Spleen (tissue), 11 donors: ENCODE data around the gene ITFG2. TPM values are rescaled to one million over a fixed set of nuclear protein-coding genes. Genes with fewer than 3 reads are reported as not detected.
"Not testable (repeated sequence)": the region's sequence is repeated elsewhere in the genome, so short reads cannot be mapped to it uniquely, and the experiment has no call there.

ENCODE experiments used
- DNase-seq: peaks from one replicate; pipeline ENCODE4 v3.0.0-alpha.2; 2020
- H3K27ac ChIP-seq, 8 donors: fragments of 200-600 bp; sonication (generic) in 7 of 8; 1 replicate in 4 of 8; 2 replicates in 4 of 8; pipeline versions ENCODE4 v1.5.0 to v1.8.0; 2016 to 2021; ENCODE audit warnings: inconsistent platforms in 4 of 8, mild to moderate bottlenecking in 4 of 8, moderate library complexity in 1 of 8
- H3K27me3 ChIP-seq, 7 donors: fragments of 200-600 bp; sonication (generic) in 6 of 7; replicated peaks in 1 of 7; 1 replicate in 4 of 7; 2 replicates in 3 of 7; pipeline versions ENCODE4 v1.5.0 to v1.8.0; 2016 to 2021; ENCODE audit warnings: inconsistent platforms in 3 of 7, mild to moderate bottlenecking in 1 of 7
- H3K36me3 ChIP-seq, 6 donors: fragments of 200-600 bp; sonication (generic) in 5 of 6; 1 replicate in 4 of 6; 2 replicates in 2 of 6; pipeline versions ENCODE4 v1.5.0 to v1.8.0; 2016 to 2021; ENCODE audit warnings: inconsistent platforms in 2 of 6
- H3K4me1 ChIP-seq, 6 donors: fragments of 200-600 bp; sonication (generic) in 5 of 6; 1 replicate in 3 of 6; 2 replicates in 3 of 6; pipeline versions ENCODE4 v1.5.0 to v1.8.0; 2016 to 2021; ENCODE audit warnings: inconsistent platforms in 3 of 6
- H3K4me3 ChIP-seq, 8 donors: fragments of 200-600 bp; sonication (generic) in 7 of 8; 1 replicate in 4 of 8; 2 replicates in 4 of 8; pipeline versions ENCODE4 v1.5.0 to v1.8.0; 2016 to 2021; ENCODE audit warnings: inconsistent platforms in 4 of 8, mild to moderate bottlenecking in 4 of 8, moderate library complexity in 2 of 8
- H3K9me3 ChIP-seq, 8 donors: fragments of 200-600 bp; sonication (generic) in 7 of 8; 1 replicate in 4 of 8; 2 replicates in 4 of 8; pipeline versions ENCODE4 v1.5.0 to v1.8.0; 2016 to 2021; ENCODE audit warnings: inconsistent platforms in 4 of 8
- POLR2A ChIP-seq, 3 donors: fragments of 450-650 bp; IDR thresholded peaks; one replicate each; pipeline ENCODE4 v1.5.1; 2017; ENCODE audit warnings: antibody characterized with exemption in 3 of 3, mild to moderate bottlenecking in 1 of 3
- POLR2AphosphoS5 ChIP-seq, 3 donors: sonication (generic); formaldehyde crosslinking; IDR thresholded peaks; one replicate each; pipeline ENCODE4 v1.5.1; 2017; ENCODE audit warnings: antibody characterized with exemption in 3 of 3
- WGBS, 5 donors: extraction: QIAGEN DNeasy Blood & Tissue Kit in 3 of 5; methylation state at CpG; one replicate each; pipeline versions ENCODE4 v1.1.5 to v1.1.7; 2013 to 2018; 5-methylcytosine and 5-hydroxymethylcytosine counted together
- intact Hi-C: fragments of 100-400 bp; cut with DNase I; formaldehyde crosslinking; loops from one replicate; pipeline ENCODE4 v1.15.0; 2023; ENCODE audit warnings: low total_unique reads
- polyA plus RNA-seq, 3 donors: library from polyadenylated mRNA; stranded (reverse); fragments of 200-250 nt; gene quantifications; one replicate each; pipeline ENCODE4 v1.2.1, GENCODE V29; 2013
- total RNA-seq, 7 donors: library from RNA; depleted of rRNA in 3 of 7; stranded (reverse); fragments of >200 nt in 3 of 7; fragmentation: NEBNext Ultra II Directional in 4 of 7; extraction: Animal tissue kit (Norgen Biotek cat#: 25700) in 4 of 7; gene quantifications; one replicate each; pipeline versions ENCODE4 v1.1.0 to v1.2.1, GENCODE V29; 2016 to 2021
- TF ChIP-seq, protein P1 (sequence below), 11 experiments: fragments of 200-600 bp in 7 of 11; fragments of 450-650 bp in 4 of 11; sonication (generic) in 4 of 11; IDR thresholded peaks in 8 of 11; conservative IDR thresholded peaks in 3 of 11; 1 replicate in 7 of 11; 2 replicates in 4 of 11; pipeline versions ENCODE4 v1.4.0 to v1.8.0; 2016 to 2021; ENCODE audit warnings: antibody characterized with exemption in 11 of 11, inconsistent platforms in 4 of 11, mild to moderate bottlenecking in 1 of 11
- donor health status: healthy with polysubstance abuse.
- donor health status: DM: no; HTN: no; CAD: no; lungs with moderate emphysema.
- donor health status: DM: no; HTN: no; CAD: no.
- donor health status: Bipolar disorder and iron deficiency.
- donor health status: healthy.
- donor health status: DM: no; HTN: no; CAD: no.
- donor health status: DM: yes; HTN: yes; CAD: no.

ITFG2 gene
- total and polyA plus RNA-seq, 10 donors, result 28.9 to 79.3 (median 49.4) TPM

DNA sequence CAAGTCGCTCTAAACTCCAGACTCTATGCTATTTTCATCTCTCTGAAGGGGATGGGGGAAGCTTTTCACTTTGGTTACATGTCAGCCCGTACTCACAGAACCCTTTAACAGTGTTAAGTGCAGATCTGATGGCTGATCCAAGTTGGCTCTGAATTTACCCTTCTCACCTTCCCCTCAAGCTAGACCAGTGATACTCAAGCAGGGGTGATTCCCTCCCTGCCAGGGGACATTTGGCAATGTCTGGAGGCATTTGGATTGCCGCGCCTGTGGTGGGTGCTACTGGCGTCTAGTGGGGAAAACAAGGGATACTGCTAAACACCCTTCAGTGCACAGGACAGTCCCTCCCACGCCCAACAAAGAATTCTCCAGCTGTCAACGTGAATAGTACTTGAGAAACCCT, 50.4 kb downstream of the ITFG2 start:
- Histone ChIP-seq H3K9me3 (no peaks in the 10 kb centered on the region), H3K36me3 (peaks cover 0 to 100% (median 10%) of the 10 kb centered on the region in 6 donors), H3K4me3 (no peak overlapping the region), H3K27me3 (no peaks in the 10 kb centered on the region), H3K27ac (no peak overlapping the region), H3K4me1 (no peaks in the 10 kb centered on the region)
- 93 to 97% (median 96%) methylated on average over 7 of the region's 7 CpGs for WGBS, 5 donors
- DNase-seq, result peak; percentile 32
- TF ChIP-seq POLR2A (IDR thresholded peaks at IDR 0.05) (no peak), POLR2AphosphoS5 (IDR thresholded peaks at IDR 0.05) (no peak)
- TF ChIP-seq, protein P1, sequence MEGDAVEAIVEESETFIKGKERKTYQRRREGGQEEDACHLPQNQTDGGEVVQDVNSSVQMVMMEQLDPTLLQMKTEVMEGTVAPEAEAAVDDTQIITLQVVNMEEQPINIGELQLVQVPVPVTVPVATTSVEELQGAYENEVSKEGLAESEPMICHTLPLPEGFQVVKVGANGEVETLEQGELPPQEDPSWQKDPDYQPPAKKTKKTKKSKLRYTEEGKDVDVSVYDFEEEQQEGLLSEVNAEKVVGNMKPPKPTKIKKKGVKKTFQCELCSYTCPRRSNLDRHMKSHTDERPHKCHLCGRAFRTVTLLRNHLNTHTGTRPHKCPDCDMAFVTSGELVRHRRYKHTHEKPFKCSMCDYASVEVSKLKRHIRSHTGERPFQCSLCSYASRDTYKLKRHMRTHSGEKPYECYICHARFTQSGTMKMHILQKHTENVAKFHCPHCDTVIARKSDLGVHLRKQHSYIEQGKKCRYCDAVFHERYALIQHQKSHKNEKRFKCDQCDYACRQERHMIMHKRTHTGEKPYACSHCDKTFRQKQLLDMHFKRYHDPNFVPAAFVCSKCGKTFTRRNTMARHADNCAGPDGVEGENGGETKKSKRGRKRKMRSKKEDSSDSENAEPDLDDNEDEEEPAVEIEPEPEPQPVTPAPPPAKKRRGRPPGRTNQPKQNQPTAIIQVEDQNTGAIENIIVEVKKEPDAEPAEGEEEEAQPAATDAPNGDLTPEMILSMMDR (IDR thresholded peaks at IDR 0.05 in 8 of 11, conservative IDR thresholded peaks at IDR 0.05 in 3 of 11), result no peak
- intact Hi-C loops, result no loop called here

DNA sequence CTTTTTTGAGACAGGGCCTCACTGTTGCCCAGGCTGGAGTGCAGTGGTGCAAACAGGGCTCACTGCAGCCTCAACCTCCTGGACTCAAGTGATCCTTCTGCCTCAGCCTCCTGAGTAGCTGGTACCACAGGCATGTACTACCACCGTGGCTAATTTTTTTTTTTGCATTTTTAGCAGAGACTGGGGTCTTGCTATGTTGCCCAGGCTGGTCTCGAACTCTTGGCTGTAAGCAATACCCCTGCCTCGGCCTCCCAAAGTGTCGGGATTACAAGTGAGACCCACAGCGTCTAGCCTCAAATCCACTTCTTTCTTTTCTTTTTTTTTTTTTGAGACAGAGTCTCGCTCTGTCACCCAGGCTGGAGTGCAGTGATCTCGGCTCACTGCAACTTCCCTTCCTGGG, 50.9 kb downstream of the ITFG2 start:
- intact Hi-C loops, H3K27ac ChIP-seq, H3K27me3 ChIP-seq, DNase-seq, H3K4me3 ChIP-seq, H3K9me3 ChIP-seq, H3K4me1 ChIP-seq: not testable (repeated sequence)
- peaks cover 0 to 100% (median 8%) of the 10 kb centered on the region in 6 donors for H3K36me3 ChIP-seq
- WGBS, 5 donors, result 92 to 97% (median 94%) methylated on average over 7 of the region's 7 CpGs

DNA sequence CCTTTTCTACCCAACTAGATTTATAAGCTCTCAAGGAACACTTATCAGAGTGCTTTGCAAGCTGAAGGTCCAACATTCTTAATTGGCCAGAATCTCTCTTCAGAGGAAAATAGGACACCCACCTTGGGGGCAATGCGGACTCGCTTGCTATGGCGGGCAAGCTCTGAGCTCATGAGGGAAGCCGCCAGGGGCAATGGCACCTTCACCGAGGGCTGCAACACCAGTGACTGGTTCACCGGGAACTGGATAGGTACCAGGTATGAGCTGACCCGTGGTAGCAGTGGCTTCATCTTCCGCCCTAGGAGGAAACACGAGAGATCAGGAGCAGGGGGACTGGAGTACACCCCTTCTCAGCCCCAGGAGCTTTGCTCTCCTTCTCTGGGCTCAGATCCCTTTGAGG, 51.7 kb downstream of the ITFG2 start:
- H3K27me3 ChIP-seq, result no peaks in the 10 kb centered on the region
- peak; percentile 54 for DNase-seq
- H3K4me3 ChIP-seq, result no peak overlapping the region
- no peaks in the 10 kb centered on the region for H3K4me1 ChIP-seq
- H3K36me3 ChIP-seq, result peaks cover 0 to 97% (median 1%) of the 10 kb centered on the region in 6 donors
- 97 to 99% (median 97%) methylated on average over 7 to 9 of the region's 9 CpGs for WGBS, 5 donors
- intact Hi-C loops, result no loop called here
- TF ChIP-seq POLR2AphosphoS5 (IDR thresholded peaks at IDR 0.05) (no peak), POLR2A (IDR thresholded peaks at IDR 0.05) (no peak)
- TF ChIP-seq, protein P1 (IDR thresholded peaks at IDR 0.05 in 8 of 11, conservative IDR thresholded peaks at IDR 0.05 in 3 of 11), result no peak
- no peak overlapping the region for H3K27ac ChIP-seq
- no peaks in the 10 kb centered on the region for H3K9me3 ChIP-seq

DNA sequence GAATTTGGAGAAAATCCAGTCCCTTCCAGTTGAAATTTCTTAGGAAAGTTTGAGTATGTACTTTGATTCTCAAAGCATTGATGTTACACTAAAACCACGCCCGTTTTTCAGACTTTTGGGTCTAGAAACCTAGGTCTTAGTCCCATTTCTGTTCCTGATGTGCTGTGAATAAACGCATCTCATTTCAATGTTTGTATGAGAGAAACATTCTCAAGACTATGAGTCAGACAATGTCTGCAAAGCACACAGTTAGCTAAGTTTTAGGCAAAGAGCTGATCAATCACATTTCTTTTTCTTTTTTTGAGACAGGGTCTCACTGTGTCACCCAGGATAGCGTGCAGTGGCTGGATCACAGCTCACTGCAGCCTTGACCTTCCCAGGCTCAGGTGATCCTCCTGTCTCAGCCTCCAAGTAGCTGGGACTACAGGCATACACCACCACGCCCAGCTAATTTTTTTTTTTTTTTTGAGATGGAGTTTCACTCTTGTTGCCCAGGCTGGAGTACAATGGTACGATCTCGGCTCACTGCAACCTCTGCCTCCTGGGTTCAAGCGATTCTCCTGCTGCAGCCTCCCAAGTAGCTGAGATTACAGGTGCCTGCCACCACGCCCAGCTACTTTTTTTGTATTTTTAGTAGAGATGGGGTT, 56.6 kb downstream of the ITFG2 start:
- peaks cover 0 to 74% (median 0%) of the 10 kb centered on the region in 6 donors for H3K36me3 ChIP-seq
- intact Hi-C loops, H3K27me3 ChIP-seq, H3K9me3 ChIP-seq, H3K4me1 ChIP-seq, H3K4me3 ChIP-seq, H3K27ac ChIP-seq, DNase-seq: not testable (repeated sequence)
- WGBS, 5 donors, result 84 to 99% (median 90%) methylated on average over 9 of the region's 9 CpGs

Other genes starting within 250 kb of the ITFG2 start
- gene FKBP4, start 17.7 kb upstream of the ITFG2 start, total RNA-seq, result 10 to 100 TPM; 14.3 to 65.6 (median 27.4) TPM
- gene FKBP4, start 17.7 kb upstream of the ITFG2 start, polyA plus RNA-seq, result 10 to 100 TPM in 2 of 3 donors, 1 to 10 TPM in 1; 8.3 to 24.5 (median 15.8) TPM
- 10 to 100 TPM in 6 of 7 donors, 1 to 10 TPM in 1; 6.8 to 18.8 (median 10.7) TPM for gene NRIP2, start 22.4 kb downstream of the ITFG2 start, total RNA-seq
- 1 to 10 TPM; 1.3 to 2.6 (median 1.5) TPM for gene NRIP2, start 22.4 kb downstream of the ITFG2 start, polyA plus RNA-seq
- not detected for gene TEX52, start 44.4 kb downstream of the ITFG2 start, total RNA-seq
- not detected for gene TEX52, start 44.4 kb downstream of the ITFG2 start, polyA plus RNA-seq
- gene FOXM1, start 64.5 kb downstream of the ITFG2 start, total RNA-seq, result 10 to 100 TPM in 1 of 7 donors, 1 to 10 TPM in 6; 1.8 to 10.2 (median 7.2) TPM
- gene FOXM1, start 64.5 kb downstream of the ITFG2 start, polyA plus RNA-seq, result 1 to 10 TPM; 2.1 to 4.1 (median 3.7) TPM
- gene RHNO1, start 64.6 kb downstream of the ITFG2 start, total RNA-seq, result 10 to 100 TPM; 15.9 to 26.0 (median 22.9) TPM
- gene RHNO1, start 64.6 kb downstream of the ITFG2 start, polyA plus RNA-seq, result 10 to 100 TPM; 19.7 to 25.0 (median 23.6) TPM
- 10 to 100 TPM in 6 of 7 donors, 1 to 10 TPM in 1; 9.6 to 15.7 (median 13.4) TPM for gene TULP3, start 78.2 kb downstream of the ITFG2 start, total RNA-seq
- gene TULP3, start 78.2 kb downstream of the ITFG2 start, polyA plus RNA-seq, result 1 to 10 TPM; 3.5 to 6.8 (median 4.7) TPM
- gene TEAD4, start 146.7 kb downstream of the ITFG2 start, total RNA-seq, result 10 to 100 TPM; 14.2 to 24.2 (median 20.4) TPM
- 10 to 100 TPM in 1 of 3 donors, 1 to 10 TPM in 2; 5.1 to 11.7 (median 5.3) TPM for gene TEAD4, start 146.7 kb downstream of the ITFG2 start, polyA plus RNA-seq